H4 (cell line): Measurements from ENCODE around the gene UPK3BL1. TPM values are rescaled to one million over a fixed set of nuclear protein-coding genes. Genes with fewer than 3 reads are reported as not detected.
"Not testable (repeated sequence)": the region's sequence is repeated elsewhere in the genome, so short reads cannot be mapped to it uniquely, and the experiment has no call there.

Experiments
- DNase-seq: peaks from one replicate; pipeline ENCODE4 v3.0.0-alpha.2; 2015; ENCODE audit warnings: low spot score
- total RNA-seq: library from RNA; depleted of rRNA; stranded (reverse); fragments of >200 nt; shearing (Covaris generic); gene quantifications from 2 replicates; pipeline ENCODE4 v1.2.3, GENCODE V29; 2014; rRNA removed

UPK3BL1 gene, protein sequence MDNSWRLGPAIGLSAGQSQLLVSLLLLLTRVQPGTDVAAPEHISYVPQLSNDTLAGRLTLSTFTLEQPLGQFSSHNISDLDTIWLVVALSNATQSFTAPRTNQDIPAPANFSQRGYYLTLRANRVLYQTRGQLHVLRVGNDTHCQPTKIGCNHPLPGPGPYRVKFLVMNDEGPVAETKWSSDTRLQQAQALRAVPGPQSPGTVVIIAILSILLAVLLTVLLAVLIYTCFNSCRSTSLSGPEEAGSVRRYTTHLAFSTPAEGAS
- 0.27 and 7.2 TPM in 2 replicates for total RNA-seq

DNA sequence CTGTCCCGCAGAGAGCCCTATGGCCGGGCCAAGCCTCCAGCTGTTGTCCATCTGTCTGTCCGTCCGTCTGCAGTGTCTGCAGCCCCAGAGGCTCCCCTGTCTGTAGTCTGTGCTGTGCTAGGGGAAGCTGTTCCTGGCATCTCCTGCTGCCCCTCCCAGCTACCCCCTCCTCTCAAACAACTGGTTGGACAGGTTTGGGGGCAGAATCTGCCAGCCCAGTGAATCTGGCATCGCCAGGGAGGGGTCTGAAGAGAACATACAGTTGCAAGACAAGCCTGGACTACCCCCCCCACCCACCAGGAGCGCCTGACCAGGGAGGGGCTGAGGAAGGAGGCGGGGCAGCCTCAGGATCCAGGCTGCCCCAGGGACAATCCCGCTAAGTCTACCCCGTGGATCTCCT lies at the start of gene UPK3BL1:
Gene UPK3BL1, minus strand, starts transcription at position 101 of the 400 bp plus-strand sequence. Its CDS starts 50 bp downstream, at position 51.
- DNase-seq, result not testable (repeated sequence)

DNA sequence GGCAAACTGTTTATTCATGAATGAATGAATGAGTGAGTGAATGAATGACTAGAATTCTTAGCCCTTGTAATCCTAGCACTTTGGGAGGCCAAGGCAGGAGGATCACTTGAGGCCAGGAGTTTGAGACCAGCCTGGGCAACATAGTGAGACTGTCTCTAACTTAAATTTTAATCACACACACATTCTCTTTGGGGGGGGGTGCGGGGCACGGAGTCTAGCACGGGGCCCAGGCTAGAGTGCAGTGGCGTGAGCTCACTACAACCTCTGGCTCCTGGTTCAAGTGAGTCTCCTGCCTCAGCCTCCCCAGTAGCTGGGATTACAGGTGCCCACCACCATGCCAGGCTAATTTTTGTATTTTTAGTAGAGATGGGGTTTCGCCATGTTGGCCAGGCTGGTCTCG lies 48.0 kb upstream of the UPK3BL1 start:
- not testable (repeated sequence) for DNase-seq

DNA sequence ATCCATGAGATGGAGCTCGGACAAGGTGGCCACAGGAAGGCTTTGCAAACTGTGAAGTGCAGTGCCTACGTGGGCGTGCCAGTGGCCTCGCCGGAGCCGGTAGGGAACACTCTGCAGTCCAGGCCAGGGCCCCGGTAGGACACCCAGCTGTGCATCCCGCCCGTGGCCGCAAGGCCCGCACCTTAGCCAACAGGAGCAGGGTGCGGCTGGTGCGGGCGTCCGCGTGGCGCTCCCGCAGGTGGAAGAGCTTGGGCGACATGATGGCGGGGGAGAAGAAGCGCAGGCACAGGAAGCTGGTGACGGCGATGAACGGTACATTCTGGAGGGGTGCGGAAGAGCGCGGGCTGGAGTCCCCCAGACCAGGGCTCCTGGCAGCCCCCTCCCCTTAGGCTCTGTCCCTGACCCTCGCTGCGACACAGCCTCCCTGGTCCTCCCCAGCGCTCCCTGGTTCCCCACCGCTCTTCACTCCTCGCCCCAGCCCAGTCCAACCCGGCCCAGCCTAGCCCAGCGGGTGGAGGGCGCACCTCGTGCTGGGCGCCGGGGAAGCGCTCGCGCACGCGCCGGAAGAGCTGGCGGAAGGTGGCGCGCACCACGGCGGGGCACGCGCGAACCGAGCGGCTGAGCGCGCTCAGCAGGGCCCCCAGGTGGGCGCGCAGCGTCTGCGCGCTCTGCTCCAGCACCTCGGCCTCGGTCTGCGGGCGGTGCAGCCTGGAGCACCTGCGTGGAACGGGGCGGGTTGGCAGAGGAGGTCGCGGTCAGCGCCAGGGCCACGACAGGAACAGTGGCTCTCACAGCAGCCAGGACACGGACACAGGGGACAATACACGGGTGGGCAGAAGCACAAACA lies 47.1 kb upstream of the UPK3BL1 start:
- not testable (repeated sequence) for DNase-seq

DNA sequence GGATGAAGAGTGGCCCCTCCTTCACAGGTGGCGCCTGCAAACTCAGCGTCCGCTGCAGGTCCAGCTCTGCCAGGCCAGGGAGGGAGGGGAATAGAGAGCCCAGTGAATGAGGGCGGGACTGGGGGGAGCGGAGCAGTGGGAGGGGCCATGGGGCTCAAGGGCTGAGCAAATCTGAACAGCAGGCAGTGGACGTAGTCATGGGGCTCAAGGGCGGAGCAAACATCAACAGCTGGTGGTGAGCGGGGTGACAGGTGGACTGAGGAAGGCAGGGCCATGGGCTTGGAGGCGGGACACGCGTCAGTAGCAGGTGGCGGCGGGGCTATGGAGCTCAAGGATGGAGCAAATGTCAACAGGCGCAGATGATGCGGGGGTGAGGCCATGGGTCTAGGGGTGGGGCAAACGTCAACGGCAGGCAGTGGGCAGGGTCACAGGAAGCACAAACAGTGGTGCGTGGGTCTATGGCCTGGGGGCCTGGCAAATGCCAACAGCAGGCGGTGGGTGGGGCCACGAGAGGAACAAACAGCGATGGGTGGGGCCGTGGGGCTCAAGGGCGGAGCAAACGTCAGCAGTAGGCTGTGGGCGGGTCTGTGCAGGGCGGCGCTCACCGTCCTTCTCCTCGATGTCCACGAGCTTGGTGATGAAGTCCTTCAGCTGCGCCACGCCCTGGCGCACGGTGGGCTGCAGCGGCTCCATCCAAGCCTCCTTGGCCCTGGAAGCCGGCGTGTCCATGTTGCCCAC lies 45.9 kb upstream of the UPK3BL1 start:
- DNase-seq, result not testable (repeated sequence)

DNA sequence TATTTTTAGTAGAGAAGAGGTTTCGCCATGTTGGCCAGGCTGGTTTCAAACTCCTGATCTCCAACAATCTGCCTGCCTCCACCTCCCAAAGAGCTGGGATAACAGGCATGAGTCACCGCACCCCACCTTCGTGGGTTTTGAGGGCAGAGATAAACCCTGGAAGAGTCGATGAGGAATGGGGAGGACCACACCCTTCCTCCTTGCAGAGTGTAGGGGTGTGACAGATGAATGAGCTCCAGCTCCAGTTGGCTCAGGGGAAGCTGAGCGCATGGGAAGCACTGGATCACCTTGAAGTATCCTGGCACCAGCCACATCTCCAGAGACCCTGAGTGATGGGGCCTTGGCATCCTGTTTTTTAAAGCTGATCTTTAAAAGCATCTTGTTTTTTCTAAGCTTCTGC lies 40.0 kb upstream of the UPK3BL1 start:
- DNase-seq, result not testable (repeated sequence)

DNA sequence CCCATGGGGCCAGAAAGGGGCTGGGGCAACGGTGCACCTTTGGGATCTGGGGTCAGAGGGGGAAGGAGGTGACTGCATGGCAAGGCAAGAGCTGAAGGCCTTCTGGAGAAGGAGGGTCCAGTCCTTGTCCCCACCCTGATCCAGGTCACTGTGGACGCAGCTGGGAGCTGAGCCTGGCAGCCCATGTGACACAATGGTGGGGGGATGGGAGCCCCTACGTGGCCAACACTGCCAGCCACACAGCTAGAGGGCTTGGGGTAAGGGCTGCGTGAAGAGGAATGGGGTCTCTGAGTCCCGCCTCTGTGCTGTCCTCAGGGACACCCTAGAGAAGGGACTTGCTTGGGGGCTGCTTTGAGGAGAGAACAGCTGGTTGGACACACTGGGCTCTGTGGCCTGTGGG lies 38.2 kb upstream of the UPK3BL1 start:
- DNase-seq, result not testable (repeated sequence)

DNA sequence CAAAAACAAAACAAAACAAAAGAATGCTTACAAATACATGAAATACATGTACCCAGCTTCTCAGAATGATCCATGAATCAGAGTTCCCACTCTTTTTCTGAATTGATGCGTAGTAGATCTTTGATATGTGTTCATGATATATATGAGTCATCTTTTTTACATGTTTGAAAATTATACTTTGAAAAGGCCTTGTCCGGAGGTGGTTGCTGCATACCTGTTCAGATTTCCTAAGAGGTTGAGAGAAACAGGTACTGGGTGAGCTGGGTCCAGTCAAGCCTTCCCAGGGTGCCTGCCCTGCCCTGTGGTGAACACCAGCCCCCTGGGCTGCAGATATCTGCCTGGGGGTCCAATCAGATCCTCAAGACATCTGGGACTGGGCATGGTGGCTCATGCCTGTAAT lies 33.0 kb upstream of the UPK3BL1 start:
- not testable (repeated sequence) for DNase-seq

DNA sequence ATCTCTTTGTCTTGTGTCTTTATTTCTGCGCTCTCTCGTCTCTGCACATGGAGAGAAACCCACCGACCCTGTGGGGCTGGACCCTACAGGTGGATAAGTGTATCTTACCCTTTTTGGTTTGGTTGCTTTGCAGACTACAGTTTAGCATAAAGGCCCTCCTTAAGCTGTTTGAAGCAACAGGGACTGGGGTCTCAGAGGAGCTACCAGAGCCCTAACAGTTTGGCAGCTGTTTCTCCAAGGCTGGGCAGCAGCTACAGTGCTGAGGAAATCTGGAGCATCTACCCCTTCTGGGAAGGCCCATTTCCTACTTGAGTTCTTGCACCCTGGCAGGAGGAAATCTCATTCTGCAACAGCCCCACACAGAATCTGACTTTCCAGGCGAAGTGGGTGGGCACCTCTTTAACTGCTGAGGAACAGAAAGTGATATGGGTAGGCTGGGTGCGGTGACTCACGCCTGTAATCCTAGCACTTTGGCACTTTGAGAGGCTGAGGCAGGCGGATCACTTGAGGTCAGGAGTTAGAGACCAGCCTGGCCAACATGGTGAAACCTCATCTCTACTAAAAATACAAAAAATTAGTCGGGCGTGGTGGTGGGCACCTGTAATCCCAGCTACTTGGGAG lies 31.0 kb upstream of the UPK3BL1 start:
- DNase-seq, result not testable (repeated sequence)

DNA sequence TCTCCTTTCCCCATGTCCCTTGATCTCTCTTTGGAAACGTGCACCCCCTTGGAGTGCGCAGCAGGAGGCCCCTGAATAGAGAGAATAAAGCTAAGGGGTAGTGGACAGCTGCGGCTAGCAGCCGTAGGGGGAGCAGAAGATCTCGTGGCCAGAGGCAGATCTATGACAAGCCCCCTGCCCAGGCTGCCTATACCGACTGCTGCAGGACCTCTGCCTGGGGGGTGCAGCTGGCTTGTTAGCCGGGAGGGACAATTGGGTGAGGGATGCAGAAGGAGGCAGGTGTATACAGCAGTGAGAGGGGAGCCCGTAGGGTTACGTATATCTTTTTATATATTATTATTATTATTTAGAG lies 29.3 kb upstream of the UPK3BL1 start:
- DNase-seq, result not testable (repeated sequence)

DNA sequence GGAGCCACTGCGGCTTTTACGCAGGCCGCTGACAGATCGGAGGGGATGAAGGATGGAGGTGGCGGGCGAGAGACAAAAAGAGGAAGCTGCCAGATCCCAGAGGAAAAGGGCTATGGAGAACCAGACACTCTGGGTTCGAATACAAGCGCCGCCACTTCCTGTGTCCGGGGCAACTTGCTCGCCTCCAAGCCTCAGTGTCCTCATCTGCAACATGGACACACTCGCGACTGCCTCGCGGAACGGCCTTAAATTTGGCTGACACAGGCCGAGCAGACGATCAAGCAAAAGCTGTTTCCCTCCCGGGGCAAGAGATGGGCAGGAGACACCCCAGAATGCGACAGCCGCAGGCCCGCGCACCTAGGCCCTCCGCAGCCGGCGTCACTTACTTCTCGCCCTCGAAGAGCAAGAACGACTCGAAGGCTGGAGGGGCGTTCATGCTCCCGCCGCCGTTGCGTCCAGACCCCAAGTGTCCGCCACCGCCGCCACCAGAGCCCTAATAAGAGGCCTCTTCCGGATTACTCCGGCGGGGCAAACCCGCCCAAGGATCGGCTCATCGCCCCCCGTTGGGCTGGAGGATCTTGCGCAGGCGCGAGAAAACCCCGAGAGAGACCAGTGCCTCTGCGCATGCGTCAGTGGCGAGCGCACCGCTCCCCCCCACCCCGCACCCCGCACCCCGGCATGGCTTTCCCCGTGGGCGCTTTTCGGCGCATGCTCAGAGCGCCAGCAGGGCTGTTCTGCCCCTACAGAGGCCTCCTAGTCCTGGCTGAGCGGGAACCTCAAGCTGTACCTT lies 28.8 kb upstream of the UPK3BL1 start, which contains the start of gene POLR2J2:
Gene POLR2J2, minus strand, starts transcription at position 498 of the 790 bp plus-strand sequence. Its CDS starts 62 bp downstream, at position 436.
- DNase-seq, result peak; percentile 15

DNA sequence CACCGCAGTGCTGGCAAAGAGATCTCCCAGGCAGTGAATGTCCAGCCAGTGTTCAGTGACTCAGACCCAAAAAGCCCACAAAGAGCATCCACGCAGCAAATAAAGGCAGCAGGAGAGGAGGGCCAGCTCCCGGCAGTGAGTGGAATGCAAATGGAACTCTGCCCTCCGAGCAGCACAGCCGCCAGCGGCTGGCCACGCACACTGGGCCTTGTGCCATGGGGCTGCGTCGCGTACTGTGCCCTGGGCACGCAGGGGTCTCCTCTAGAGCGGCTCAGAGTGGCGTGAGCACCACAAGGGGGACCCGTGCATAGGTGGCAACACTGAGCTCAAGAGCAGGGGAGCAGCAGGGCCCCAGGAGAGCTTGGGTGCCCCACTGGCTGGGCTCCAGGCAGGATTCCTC lies 24.9 kb upstream of the UPK3BL1 start:
- not testable (repeated sequence) for DNase-seq

DNA sequence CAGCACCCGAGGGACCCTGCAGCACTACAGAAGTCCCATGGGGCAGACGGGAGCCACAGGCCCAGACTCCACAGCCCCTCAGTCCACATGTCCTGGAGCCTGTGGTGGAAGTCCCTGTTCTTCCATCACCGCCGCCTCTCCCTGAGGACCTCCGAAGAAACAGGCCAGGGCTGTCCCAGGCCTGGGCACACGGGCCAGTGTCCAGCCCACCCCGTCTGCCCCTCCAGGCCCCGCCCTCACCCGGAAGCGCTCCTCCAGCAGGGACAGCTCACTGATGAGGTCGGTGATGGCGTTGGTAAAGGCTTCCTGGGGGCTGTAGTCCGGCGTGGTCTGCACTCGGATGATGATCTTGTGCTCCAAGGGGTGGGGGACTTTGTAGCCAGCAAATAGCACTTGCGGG lies 24.3 kb upstream of the UPK3BL1 start:
- not testable (repeated sequence) for DNase-seq

DNA sequence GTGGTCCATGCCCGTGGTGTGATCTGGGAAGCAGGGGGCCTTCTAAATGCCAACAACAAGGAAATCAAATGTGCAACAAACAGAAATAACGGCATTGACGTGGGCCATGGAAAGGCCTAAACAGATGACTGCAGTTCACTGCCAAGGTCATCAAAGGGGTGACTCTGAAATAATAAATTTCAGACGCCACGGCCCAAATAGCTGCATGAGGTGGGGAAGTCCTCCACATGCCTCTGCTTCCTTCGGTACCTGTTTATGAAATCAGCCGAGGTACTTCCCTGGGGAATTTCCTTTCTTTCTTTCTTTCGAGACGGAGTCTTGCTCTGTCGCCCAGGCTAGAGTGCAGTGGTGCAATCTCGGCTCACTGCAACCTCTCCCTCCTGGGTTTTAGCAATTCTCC lies 22.2 kb upstream of the UPK3BL1 start:
- DNase-seq, result not testable (repeated sequence)

DNA sequence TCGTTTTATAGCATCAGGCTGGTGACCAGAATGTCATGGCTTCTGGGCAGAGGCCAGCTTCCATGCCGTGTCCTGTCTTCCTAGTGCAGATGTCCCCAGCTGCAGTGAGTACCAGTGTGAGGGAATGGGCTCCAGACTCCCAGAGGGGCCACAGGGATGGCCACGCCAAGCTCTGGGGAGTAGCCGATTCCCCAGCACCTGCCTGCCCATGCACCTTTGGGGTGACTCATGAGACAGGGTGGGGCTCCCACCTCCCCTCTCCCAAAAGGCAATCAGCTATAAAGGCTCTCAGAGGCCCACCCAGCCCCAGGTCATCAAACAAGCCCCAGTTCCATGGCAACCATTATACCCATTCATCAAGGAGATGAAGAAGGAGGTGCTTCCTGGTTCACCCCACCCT lies 7.3 kb upstream of the UPK3BL1 start, which contains the start of gene SPDYE2B:
Gene SPDYE2B, plus strand, starts transcription at position 396 of the 400 bp plus-strand sequence. CDS start 2,030 bp downstream, outside the sequence.
- DNase-seq, result not testable (repeated sequence)

DNA sequence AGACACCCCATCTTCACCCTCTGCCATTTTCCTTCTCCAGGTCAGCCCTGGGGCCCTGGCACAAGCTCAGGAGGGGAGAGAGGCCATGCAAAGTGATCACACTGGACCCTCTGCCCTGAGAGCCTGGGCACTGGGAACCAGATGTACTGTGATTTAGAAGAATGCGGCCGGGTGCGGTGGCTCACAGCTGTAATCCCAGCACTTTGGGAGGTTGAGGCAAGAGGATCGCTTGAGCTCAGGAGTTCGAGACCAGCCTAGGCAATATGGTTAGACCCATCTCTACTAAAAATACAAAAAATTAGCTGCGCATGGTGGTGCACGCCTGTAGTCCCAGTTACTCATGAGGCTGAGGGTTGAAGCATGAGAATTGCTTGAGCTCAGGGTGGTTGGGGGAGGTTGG lies 5.2 kb upstream of the UPK3BL1 start:
- not testable (repeated sequence) for DNase-seq

DNA sequence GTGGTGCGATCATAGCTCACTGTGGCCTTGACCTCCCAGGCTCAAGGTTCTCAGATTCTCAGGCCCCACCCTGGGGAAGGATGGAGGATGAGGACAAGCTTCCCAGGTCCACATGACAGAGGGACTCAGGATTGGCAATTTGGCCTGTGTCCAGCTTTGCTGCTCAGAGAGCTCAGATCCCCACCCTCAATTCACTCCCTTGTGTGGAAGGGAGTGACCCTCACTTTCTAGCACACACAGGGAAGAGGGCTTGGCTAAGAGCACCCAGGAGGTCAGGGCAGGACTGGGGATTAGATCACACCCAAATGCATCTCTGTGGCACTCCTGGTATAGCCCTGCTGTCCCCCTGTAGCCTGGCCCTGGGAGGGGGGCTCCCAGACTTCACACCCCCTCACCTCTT lies 813 bp upstream of the UPK3BL1 start:
- not testable (repeated sequence) for DNase-seq

DNA sequence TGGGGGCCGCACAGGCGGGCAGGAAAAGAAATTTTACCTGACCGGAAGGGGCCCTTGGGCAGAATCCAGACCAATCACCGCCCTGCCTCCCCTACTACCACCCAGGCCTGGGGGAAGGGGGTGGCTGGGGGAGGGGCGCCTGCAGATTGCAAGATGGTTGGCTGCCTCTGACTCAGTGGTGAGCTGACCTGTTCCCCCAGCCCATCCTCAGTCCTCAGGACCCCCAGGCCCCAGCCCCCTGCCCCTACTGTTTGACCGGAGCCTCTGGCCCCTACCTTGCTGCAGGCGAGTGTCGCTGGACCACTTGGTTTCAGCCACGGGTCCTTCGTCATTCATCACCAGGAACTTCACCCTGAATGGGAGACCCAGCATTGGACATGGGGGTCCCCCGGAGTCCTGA lies 3.7 kb downstream of the UPK3BL1 start:
- peak; percentile 1 for DNase-seq

DNA sequence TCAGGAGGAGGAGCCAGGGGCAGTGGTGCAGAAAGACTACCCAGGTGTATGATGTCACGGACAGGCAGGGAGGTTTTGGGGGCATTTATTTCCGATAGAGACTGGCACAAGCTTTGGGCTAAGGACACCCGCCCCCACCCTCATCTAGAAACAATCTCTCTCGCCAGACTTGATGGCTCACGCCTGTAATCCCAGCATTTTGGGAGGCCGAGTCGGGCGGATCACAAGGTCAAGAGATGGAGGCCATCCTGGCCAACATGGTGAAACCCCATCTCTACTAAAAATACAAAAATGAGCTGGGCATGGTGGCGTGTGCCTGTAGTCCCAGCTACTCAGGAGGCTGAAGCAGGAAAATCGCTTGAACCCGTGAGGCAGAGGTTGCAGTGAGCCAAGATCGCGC lies 5.6 kb downstream of the UPK3BL1 start:
- not testable (repeated sequence) for DNase-seq

DNA sequence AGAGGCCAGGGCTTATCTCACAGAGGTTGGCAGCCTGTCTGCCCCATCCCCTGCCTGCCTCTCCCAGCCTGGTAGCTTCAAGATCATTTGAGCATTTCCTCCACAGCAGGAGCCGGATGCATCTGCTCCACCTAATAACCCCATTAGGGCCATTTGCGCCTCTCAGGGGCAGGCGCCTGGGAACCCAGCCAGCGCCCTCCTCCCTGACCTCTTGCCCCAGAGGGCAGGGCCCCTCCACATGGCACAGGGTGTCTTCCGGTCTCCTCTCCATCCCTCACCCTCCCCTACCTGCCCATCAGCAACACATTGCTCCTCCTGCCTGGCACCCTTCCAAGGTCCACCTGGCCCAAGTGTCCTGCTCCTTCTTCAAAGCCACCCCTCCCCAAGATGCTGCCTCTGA lies 7.2 kb downstream of the UPK3BL1 start:
- DNase-seq, result not testable (repeated sequence)

DNA sequence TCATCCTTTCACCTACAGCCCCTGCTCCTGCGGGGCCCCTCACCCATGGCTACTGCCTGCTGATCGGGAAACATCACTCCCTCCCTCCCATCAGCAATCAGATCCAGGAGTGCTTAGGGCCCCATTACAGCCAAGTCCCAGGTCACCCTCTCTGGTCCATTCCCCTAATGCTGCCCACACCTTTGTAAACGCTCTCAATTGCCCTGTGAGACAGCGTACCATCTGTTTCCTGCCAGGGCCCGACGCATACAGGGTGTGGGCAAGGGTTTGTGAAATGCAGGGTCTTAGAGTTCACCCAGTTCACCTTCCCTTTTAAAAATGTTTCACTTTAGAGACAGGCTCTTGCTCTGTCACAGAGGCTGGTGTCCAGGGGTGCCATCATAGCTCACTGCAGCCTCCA lies 8.3 kb downstream of the UPK3BL1 start:
- not testable (repeated sequence) for DNase-seq

DNA sequence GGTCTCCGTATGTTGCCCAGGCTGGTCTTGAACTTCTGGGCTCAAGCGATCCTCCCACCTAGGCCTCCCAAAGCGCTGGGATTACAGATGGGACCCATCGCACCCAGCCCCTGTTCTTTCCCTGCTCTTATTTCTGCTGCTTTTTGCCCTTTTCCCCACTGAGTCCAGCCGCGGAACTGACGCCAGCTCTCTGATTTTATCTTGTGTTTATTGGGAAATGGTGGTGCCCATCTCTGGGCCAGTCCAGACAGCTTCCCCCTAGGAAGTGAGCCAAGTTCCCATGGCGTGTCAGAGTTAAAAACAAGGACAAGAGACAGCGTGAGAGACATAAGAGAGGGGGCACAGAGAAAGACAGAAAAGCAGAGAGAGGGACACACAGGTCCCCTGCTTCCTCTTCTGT lies 12.0 kb downstream of the UPK3BL1 start:
- not testable (repeated sequence) for DNase-seq
